GM12875 (cell line): ENCODE results near the gene MYRF.

Source experiments
- H3K4me3 ChIP-seq: one replicate; pipeline ENCODE4 v1.5.1; 2011; ENCODE audit warnings: low read depth, low read length, control low read depth
- CTCF ChIP-seq: IDR thresholded peaks from 2 replicates; pipeline ENCODE4 v1.5.1; 2011; ENCODE audit warnings: low read depth, mild to moderate bottlenecking, control low read depth, inconsistent platforms, low read length, moderate library complexity, borderline replicate concordance; ENCODE audit not compliant: insufficient read depth

MYRF gene

GRCh38 chr11:61828379-61828628 is 75.9 kb downstream of the MYRF start:
- H3K4me3 ChIP-seq, result peak overlapping the region; percentile 97
- TF ChIP-seq CTCF, result no peak

DNA sequence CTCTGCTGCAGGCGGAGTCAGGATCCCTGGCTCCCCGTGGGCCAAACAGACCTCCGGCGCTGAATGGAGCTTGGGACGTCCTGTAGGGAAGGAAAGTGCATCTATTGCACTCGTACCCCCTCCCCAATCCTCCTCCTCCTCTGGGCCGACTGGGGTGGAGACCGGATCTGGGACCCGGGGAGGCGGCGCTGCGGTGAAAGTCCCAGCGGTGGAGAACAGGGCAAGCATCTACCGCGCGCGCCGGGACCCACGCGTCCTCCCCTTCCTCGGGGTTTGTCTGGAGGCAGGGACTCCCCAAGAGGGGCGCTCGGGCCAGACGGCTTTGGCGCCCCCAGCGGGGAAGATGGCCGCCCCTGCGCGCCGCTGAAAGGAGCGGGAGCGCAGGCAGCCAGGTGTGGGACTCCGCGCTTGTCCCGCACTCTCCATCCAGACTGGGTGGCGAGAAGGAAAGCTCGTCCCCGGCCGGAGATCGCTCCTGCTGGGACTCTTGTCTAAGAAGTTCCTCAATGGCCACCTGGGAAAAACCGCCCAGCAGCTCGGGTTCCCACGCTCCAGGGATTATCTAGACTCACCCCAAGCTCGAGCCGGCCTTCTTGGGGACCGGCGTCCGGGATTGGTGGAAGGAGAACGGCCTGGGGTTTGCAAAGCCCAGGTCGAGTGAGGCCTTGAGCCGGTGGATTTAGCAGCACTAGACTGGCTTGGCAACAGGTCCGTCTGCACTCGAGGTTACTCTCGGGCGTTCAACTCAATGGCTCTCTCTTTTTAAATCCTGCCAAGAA is 76.4 kb downstream of the MYRF start:
- H3K4me3 ChIP-seq, result peak overlapping the region; percentile 97

DNA sequence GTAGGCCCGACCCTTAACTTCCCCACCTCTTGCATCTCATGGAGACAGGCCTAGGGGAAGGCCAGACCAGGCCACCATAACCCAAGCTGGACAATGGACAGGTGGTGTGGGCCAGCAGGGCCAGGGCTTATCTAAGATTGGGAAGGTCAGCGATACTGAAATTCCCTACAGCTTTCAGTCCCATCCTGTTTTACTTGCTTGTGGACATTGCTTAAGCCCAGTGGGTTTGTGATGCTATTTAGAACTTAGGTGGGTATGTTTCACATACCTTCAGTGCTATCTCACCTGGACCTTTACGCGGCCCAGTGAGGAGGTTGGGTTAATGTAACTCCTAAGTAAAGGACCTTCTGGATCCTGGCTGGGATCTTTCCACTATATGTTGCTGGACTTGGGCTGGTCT is 77.4 kb downstream of the MYRF start:
- TF ChIP-seq CTCF, result no peak
- peak overlapping the region; percentile 97 for H3K4me3 ChIP-seq

More for the DNA sequence above, 76.4 kb downstream of the MYRF start:
- peak; percentile 66 for TF ChIP-seq CTCF

DNA sequence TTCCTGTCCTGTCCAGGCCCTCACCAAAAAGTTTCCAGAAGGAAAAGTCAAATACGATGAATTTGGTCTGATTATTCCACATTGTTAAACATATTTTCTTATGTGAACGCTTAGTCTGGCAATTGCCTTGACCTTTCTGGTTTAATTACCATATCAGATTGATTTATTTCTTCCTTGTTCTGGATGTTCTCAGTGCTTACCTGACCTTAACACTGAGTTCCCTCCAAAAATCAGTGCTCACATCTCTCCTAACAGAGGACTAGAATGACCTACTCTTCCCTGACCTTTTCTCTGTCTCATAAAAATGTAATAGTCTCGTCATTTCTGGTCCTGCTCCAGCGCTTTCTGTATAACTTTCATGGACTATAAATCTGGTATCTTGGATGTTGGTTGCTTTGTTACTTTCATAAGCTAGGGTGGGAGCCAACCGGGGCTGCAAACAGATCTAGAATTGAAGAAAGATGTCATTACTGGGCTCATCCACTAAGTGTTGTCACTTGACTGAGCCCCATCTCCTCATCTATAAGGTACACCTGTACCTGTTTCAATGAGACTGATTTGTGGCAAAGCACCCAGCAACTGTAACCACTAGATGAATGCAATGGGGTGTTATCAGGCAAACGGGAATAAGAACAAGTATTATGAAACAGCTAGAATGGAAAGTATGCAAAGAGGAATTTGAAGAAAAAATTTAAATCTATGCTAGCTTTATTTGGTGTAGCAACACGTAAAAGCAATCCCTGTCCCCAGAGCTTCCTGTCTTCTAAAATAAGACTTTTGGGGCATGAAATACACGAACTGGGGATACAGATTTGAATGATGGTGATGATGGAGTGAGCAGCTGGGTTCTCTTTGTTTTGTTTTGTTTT is 78.0 kb downstream of the MYRF start:
- TF ChIP-seq CTCF, result 0 out of 2 replicates have a peak, but pooled peaks have one; percentile 2
- peak overlapping the region; percentile 97 for H3K4me3 ChIP-seq

DNA sequence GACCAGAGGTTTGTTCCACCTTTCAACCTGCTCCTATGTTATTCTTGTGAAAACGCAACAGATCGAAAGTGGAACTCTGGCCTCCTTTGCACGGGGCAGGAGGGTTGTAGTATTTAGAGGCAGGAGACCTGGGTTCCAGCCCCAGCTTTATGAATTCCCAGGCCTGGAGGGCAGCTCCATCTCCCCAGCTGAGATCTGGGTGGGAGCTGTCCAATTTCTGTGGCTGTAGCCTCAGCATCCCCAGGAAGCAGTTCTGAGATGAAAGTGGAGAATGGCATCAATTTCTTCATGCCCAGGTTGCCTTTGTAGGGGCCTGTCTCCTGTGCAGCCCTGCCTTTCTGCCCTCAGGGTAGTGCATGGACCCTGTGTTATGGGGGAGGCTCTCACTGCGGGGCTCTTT is 79.8 kb downstream of the MYRF start:
- H3K4me3 ChIP-seq, result peak overlapping the region; percentile 18
- TF ChIP-seq CTCF, result no peak

DNA sequence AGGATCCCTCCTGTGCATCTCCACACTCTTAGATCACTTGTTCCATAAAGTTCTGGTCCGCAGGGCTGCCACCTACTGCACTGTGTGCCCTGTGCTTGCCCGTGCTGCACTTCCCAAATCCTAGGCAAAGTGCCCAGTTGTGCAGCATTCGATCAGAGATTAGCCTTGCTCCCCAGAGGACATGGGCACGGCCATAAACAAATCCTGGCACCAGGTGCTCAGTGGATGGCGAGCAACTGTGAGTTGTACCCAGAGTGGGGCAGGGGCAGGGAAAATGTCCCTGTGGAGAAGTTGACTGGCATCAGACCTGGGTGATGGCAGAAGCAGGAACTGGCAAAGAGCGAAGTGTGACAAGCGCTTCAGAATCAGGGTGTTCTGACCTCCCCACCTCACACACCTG is 80.3 kb downstream of the MYRF start:
- no peak overlapping the region for H3K4me3 ChIP-seq
- no peak for TF ChIP-seq CTCF

DNA sequence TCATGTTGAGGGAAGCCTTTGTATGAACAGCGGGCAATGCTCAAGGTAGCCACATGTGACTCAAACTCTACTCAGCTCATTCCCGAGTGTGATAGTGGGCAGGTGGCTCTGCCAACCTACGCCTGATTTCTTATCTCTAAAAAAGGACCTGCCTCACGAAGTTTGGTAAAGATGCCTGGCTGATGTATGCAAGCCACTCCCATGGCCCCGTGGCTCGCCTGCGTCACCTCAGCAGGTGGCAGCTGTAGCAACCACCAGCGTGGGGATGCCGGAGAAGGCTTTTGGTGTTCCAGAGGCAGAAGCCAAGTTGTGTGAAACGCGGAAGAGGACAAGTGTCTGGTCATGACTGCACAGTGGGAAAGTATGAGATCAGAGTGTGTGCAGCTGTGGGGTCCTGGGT is 81.0 kb downstream of the MYRF start:
- no peak overlapping the region for H3K4me3 ChIP-seq
- TF ChIP-seq CTCF, result no peak
